Gastrocnemius medialis (tissue), 4 donors: ENCODE measurements around the gene B3GNT7.

Source experiments
- POLR2A ChIP-seq, 2 donors: fragments of 450-650 bp; IDR thresholded peaks; one replicate each; pipeline ENCODE4 v1.6.1; 2017; ENCODE audit warnings: antibody characterized with exemption in 2 of 2, mild to moderate bottlenecking in 2 of 2, moderate library complexity in 2 of 2
- TF ChIP-seq, protein P1 (sequence below), 5 experiments: fragments of 450-650 bp in 3 of 5; fragments of 200-600 bp in 2 of 5; sonication (generic) in 2 of 5; IDR thresholded peaks in 4 of 5; conservative IDR thresholded peaks in 1 of 5; 1 replicate in 4 of 5; 2 replicates in 1 of 5; pipeline ENCODE4 v1.5.1; 2016 to 2019; ENCODE audit warnings: antibody characterized with exemption in 5 of 5, mild to moderate bottlenecking in 3 of 5, moderate library complexity in 3 of 5

DNA sequence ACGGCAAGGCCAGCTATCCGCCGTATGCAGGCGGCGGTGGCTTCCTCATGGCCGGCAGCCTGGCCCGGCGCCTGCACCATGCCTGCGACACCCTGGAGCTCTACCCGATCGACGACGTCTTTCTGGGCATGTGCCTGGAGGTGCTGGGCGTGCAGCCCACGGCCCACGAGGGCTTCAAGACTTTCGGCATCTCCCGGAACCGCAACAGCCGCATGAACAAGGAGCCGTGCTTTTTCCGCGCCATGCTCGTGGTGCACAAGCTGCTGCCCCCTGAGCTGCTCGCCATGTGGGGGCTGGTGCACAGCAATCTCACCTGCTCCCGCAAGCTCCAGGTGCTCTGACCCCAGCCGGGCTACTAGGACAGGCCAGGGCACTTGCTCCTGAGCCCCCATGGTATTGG is 3.1 kb downstream of the B3GNT7 start:
- TF ChIP-seq POLR2A (IDR thresholded peaks at IDR 0.05) = no peak
- TF ChIP-seq, protein P1, sequence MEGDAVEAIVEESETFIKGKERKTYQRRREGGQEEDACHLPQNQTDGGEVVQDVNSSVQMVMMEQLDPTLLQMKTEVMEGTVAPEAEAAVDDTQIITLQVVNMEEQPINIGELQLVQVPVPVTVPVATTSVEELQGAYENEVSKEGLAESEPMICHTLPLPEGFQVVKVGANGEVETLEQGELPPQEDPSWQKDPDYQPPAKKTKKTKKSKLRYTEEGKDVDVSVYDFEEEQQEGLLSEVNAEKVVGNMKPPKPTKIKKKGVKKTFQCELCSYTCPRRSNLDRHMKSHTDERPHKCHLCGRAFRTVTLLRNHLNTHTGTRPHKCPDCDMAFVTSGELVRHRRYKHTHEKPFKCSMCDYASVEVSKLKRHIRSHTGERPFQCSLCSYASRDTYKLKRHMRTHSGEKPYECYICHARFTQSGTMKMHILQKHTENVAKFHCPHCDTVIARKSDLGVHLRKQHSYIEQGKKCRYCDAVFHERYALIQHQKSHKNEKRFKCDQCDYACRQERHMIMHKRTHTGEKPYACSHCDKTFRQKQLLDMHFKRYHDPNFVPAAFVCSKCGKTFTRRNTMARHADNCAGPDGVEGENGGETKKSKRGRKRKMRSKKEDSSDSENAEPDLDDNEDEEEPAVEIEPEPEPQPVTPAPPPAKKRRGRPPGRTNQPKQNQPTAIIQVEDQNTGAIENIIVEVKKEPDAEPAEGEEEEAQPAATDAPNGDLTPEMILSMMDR (IDR thresholded peaks at IDR 0.05 in 4 of 5, conservative IDR thresholded peaks at IDR 0.05 in 1 of 5) = no peak
